CD4-positive, alpha-beta T cell treated with Interleukin-4 for 1 hour (primary cell): ENCODE data around the gene KLB.
"Not testable (repeated sequence)": the region's sequence is repeated elsewhere in the genome, so short reads cannot be mapped to it uniquely, and the experiment has no call there.

Experiments used
- DNase-seq, 2 donors: peaks; one replicate each; pipeline ENCODE4 v3.0.0-alpha.2; 2020 to 2022

The KLB gene

GRCh38 chr4:39427520-39428114, 20.9 kb downstream of the KLB start:
- no peak for DNase-seq

GRCh38 chr4:39429476-39430334, 23.0 kb downstream of the KLB start:
- no peak for DNase-seq

- DNase-seq, result no peak
These were observed 27.3 kb downstream of the KLB start for GRCh38 chr4:39433878-39434492.

- no peak for DNase-seq
These were observed 29.2 kb downstream of the KLB start for GRCh38 chr4:39435659-39436563.

GRCh38 chr4:39441593-39441992, 34.9 kb downstream of the KLB start:
- DNase-seq, result no peak

- DNase-seq, result no peak
These were observed 36.3 kb downstream of the KLB start for GRCh38 chr4:39442998-39443397.

GRCh38 chr4:39446483-39446841, 39.7 kb downstream of the KLB start:
- DNase-seq, result no peak

- peak; percentile 53 to 85 for DNase-seq
These were observed 40.3 kb downstream of the KLB start for GRCh38 chr4:39446842-39447573.

- no peak for DNase-seq
These were observed 43.9 kb downstream of the KLB start for GRCh38 chr4:39450618-39451017.

GRCh38 chr4:39451423-39452023, 44.8 kb downstream of the KLB start:
- no peak for DNase-seq

GRCh38 chr4:39452153-39452859, 45.6 kb downstream of the KLB start:
- DNase-seq, result no peak

- DNase-seq, result no peak
These were observed 46.3 kb downstream of the KLB start for GRCh38 chr4:39452860-39453587.

GRCh38 chr4:39453738-39454137, 47.0 kb downstream of the KLB start:
- DNase-seq, result no peak

GRCh38 chr4:39455486-39455885, 48.8 kb downstream of the KLB start:
- no peak for DNase-seq

GRCh38 chr4:39456946-39457763, 50.4 kb downstream of the KLB start:
- no peak for DNase-seq

- DNase-seq, result not testable (repeated sequence)
These were observed 51.4 kb downstream of the KLB start for GRCh38 chr4:39458161-39458504.

- peak; percentile 96 to 97 for DNase-seq
These were observed 52.0 kb downstream of the KLB start, which contains the start of the genes LIAS and RPL9 for GRCh38 chr4:39458505-39459300. LIAS (plus strand) TSS chr4:39459056; CDS start chr4:39459118, 62 bp downstream. RPL9 (minus strand) TSS chr4:39458922; CDS start chr4:39458439, 483 bp downstream.

GRCh38 chr4:39464886-39465501, 58.3 kb downstream of the KLB start:
- DNase-seq, result no peak
